Stimulated activated CD4-positive, alpha-beta T cell treated with anti-CD3 and anti-CD28 coated beads, Interleukin-15, amount 100 ng/mL, for 1 hour (primary cell): ENCODE results near the gene ALOX5.
"Not testable (repeated sequence)": the region's sequence is repeated elsewhere in the genome, so short reads cannot be mapped to it uniquely, and the experiment has no call there.

Experiments
- DNase-seq, 2 donors: peaks; one replicate each; pipeline ENCODE4 v3.0.0-alpha.2; 2020; ENCODE audit warnings: low read depth in 1 of 2, low spot score in 1 of 2

Gene ALOX5

GRCh38 chr10:45461034-45461433 is 87.0 kb downstream of the ALOX5 start:
- no peak for DNase-seq

GRCh38 chr10:45463244-45464116 is 89.5 kb downstream of the ALOX5 start:
- DNase-seq: no peak

GRCh38 chr10:45464958-45465567 is 91.0 kb downstream of the ALOX5 start:
- peak; percentile 57 to 64 for DNase-seq

GRCh38 chr10:45466784-45467183 is 92.8 kb downstream of the ALOX5 start:
- no peak for DNase-seq

- DNase-seq: no peak
These were observed 94.1 kb downstream of the ALOX5 start for GRCh38 chr10:45468079-45468478.

GRCh38 chr10:45470098-45471012 is 96.3 kb downstream of the ALOX5 start:
- DNase-seq: peak; percentile 9 to 18

GRCh38 chr10:45471059-45471458 is 97.0 kb downstream of the ALOX5 start:
- DNase-seq: no peak

- no peak for DNase-seq
These were observed 97.7 kb downstream of the ALOX5 start for GRCh38 chr10:45471531-45472310.

- no peak for DNase-seq
These were observed 99.1 kb downstream of the ALOX5 start for GRCh38 chr10:45473126-45473525.

- DNase-seq: no peak
These were observed 102.5 kb downstream of the ALOX5 start for GRCh38 chr10:45476559-45476958.

GRCh38 chr10:45480294-45480693 is 106.3 kb downstream of the ALOX5 start:
- DNase-seq: no peak

- not testable (repeated sequence) for DNase-seq
These were observed 107.1 kb downstream of the ALOX5 start for GRCh38 chr10:45481100-45481499.

- DNase-seq: no peak
These were observed 109.0 kb downstream of the ALOX5 start for GRCh38 chr10:45483002-45483401.

GRCh38 chr10:45487735-45488134 is 113.7 kb downstream of the ALOX5 start:
- no peak for DNase-seq

- DNase-seq: no peak
These were observed 114.3 kb downstream of the ALOX5 start for GRCh38 chr10:45488365-45488764.

GRCh38 chr10:45490277-45490676 is 116.3 kb downstream of the ALOX5 start:
- no peak for DNase-seq

GRCh38 chr10:45491061-45491460 is 117.0 kb downstream of the ALOX5 start:
- DNase-seq: no peak
